Astrocyte (in vitro differentiated cells and primary cell): ENCODE data around the gene MOGAT3.

Experiments
- CTCF ChIP-seq: IDR thresholded peaks from 2 replicates; pipeline ENCODE4 v1.5.1; 2011; ENCODE audit warnings: low read depth, mild to moderate bottlenecking, inconsistent platforms, low read length, moderate library complexity; ENCODE audit not compliant: insufficient read depth
- EZH2 ChIP-seq: IDR thresholded peaks from 2 replicates; pipeline ENCODE4 v1.6.1; 2012; ENCODE audit warnings: mild to moderate bottlenecking, low read length, inconsistent platforms; ENCODE audit not compliant: insufficient read depth

- TF ChIP-seq CTCF (no peak), EZH2 (no peak)
Measured at GRCh38 chr7:101153969-101154692, 46.7 kb downstream of the MOGAT3 start, which contains the start of gene AP1S1.
